ENCODE measurements around the gene RUNX3. TPM values are rescaled to one million over a fixed set of nuclear protein-coding genes. Genes with fewer than 3 reads are reported as not detected.

RUNX3 gene
- total RNA-seq, 1 donor from 2014 or later: 153 TPM

DNA sequence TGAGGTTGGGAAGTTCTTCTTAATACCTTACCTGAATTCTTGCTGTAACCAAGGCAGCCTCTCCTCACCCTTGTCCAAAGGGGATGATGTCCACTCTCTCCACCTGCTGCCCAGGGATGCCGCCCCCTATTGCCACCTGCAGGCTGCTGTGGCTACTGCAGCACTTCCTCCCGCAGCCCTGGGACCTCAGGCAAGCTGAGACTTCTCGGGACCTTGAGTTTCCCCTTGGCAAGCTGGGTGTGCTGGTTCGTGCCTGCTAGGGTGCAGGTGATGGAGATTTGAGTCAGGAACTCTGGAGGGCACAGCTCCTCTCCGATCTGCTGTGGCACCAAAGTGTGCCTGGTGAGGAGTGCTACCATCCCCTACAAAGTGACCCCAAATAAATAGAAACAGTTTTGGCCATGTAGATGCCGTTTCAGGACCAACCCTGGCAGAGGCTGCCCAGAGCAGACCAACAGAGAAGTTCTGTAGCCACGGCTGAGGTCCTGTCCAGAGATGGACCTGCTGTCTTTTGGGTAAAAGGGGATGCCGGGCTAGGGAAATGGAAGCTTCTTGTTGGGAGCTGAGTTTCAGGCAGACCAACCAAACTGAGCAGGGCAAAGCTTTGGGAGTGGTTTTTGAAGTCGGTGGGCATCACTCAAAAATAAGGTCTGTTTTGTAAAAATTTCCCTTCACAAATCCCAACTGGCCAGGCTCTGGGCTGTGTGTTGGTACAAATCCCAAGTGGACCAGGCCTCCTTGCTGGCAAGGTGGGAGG, 31.7 kb downstream of the RUNX3 start:
- Mint-ChIP-seq H3K27ac (peak overlapping the region; percentile 59), H3K4me1 (peaks cover 36% of the 10 kb centered on the region), H3K9me3 (no peaks in the 10 kb centered on the region), H3K4me3 (no peak overlapping the region), H3K27me3 (no peaks in the 10 kb centered on the region), H3K36me3 (ENCODE audit: low read depth) (peaks cover 39% of the 10 kb centered on the region)
- TF ChIP-seq, protein P1, sequence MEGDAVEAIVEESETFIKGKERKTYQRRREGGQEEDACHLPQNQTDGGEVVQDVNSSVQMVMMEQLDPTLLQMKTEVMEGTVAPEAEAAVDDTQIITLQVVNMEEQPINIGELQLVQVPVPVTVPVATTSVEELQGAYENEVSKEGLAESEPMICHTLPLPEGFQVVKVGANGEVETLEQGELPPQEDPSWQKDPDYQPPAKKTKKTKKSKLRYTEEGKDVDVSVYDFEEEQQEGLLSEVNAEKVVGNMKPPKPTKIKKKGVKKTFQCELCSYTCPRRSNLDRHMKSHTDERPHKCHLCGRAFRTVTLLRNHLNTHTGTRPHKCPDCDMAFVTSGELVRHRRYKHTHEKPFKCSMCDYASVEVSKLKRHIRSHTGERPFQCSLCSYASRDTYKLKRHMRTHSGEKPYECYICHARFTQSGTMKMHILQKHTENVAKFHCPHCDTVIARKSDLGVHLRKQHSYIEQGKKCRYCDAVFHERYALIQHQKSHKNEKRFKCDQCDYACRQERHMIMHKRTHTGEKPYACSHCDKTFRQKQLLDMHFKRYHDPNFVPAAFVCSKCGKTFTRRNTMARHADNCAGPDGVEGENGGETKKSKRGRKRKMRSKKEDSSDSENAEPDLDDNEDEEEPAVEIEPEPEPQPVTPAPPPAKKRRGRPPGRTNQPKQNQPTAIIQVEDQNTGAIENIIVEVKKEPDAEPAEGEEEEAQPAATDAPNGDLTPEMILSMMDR (IDR thresholded peaks at IDR 0.05): no peak
- intact Hi-C loops (cut with micrococcal nuclease): loop anchor here (1.0 to 2.0 kb wide), 2 partner anchors 30 to 50 kb away; no protein-coding TSS in a partner anchor
- ChIA-PET POLR2A (interaction anchor here (0.9 to 4.0 kb wide), 2 partner anchors 30 to 135 kb away, joined by 4 to 20 read pairs; partner anchors contain the start of gene RUNX3), CTCF (interaction anchor here (0.6 to 2.1 kb wide), 6 partner anchors 16 to 202 kb away, joined by 3 to 14 read pairs (median 4); no protein-coding TSS in a partner anchor)
- DNase-seq (peak; percentile 32), ATAC-seq (ENCODE audit: low read depth) (peak; percentile 76)

DNA sequence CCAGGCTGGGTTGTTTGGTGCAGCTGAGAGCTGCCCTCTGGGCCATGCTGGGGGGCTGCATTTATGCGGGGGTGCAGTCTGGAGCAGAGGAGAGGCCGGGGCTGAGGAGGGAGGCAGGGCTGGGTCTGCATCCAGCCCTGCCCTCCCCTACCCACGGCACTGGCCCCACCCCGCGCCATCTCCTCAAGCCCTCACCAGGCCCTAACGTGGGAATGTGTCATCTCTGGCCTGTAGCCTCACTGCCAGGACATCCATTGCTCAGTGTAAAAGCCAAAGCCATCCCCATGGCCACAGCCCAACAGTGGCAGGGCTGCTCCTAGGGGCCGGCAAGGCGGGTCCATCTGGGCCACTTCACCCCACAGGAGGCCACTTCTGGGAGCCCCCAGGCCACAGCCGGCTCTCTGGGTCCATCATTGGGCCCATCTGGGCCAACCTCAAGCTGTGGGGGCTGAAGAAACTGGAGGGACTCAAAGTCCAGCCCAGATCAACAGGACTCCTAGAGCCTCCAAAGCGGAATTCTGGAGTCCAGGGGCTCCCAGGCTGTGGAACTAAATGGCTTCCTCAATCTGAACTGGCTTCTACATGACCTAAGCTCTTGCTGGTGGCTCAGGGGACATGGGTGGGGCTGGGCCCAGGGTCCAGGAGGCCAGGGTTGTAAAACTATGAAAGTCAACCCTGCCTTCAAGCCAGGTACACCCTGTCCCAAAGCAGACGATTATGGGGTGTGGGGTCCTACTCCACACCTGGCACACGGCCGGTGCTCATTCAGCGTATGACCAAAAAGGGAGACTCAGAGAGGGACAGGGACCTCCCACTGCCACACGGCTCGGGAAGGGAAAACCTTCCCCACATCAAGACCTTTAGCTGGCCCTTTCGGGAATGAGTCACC, 32.6 kb downstream of the RUNX3 start:
- Mint-ChIP-seq H3K4me1 (peaks cover 36% of the 10 kb centered on the region), H3K36me3 (ENCODE audit: low read depth) (peaks cover 39% of the 10 kb centered on the region), H3K27me3 (no peaks in the 10 kb centered on the region), H3K9me3 (peaks cover 3% of the 10 kb centered on the region), H3K4me3 (no peak overlapping the region), H3K27ac (no peak overlapping the region)
- intact Hi-C loops (cut with micrococcal nuclease): loop anchor here (1.0 to 2.0 kb wide), 2 partner anchors 31 to 49 kb away; no protein-coding TSS in a partner anchor
- TF ChIP-seq, protein P1 (IDR thresholded peaks at IDR 0.05): no peak
- CTCF ChIA-PET: interaction anchor here (0.8 to 2.1 kb wide), 4 partner anchors 15 to 140 kb away, joined by 3 to 14 read pairs (median 6); no protein-coding TSS in a partner anchor
- ATAC-seq (ENCODE audit: low read depth) (peak; percentile 3), DNase-seq (no peak)
- POLR2A ChIA-PET: interaction anchor here (0.9 to 4.0 kb wide), 2 partner anchors 31 to 136 kb away, joined by 4 to 20 read pairs; partner anchors contain the start of gene RUNX3

DNA sequence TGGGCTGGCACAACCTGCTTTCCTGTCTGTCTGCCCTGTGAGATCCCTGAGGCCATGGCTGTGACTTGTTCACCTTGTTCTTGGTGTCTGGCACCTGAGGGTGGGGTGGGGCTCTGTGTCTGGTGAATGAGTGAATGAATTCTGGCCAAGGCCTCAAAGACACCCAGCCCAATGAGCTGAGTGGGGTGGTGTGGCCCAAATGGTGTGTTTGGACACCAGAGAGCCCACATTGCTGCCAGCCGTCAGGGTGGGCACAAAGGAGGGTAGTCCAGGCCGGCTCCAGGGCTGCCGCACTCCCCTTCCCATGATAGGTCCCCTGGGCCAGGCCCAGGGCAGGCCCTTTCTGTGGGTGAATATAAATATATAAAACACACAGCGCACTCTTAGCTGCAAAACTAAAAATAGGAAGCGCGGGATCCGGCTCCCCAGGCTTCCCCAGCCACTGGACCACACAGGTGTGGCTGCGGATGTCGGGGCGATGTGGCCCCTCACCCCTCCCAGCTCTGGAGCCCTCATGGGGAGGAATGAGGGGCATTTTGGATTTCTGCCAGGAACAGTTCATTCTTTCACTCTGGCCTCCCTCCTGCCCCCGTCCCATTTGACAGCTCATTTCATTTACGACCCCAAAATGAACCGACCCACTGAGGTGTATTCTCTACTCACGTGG, 33.3 kb downstream of the RUNX3 start:
- peaks cover 34% of the 10 kb centered on the region for H3K36me3 Mint-ChIP-seq (ENCODE audit: low read depth)
- DNase-seq (no peak), ATAC-seq (ENCODE audit: low read depth) (no peak)
- POLR2A ChIA-PET: interaction anchor here (0.8 to 4.0 kb wide), 2 partner anchors 26 to 32 kb away, joined by 3 to 20 read pairs; partner anchors contain the start of gene RUNX3
- H3K4me3 Mint-ChIP-seq: no peak overlapping the region
- H3K9me3 Mint-ChIP-seq: peaks cover 4% of the 10 kb centered on the region
- TF ChIP-seq, protein P1 (IDR thresholded peaks at IDR 0.05): no peak
- H3K27ac Mint-ChIP-seq: no peak overlapping the region
- intact Hi-C loops (cut with micrococcal nuclease): no loop called here
- CTCF ChIA-PET: no interaction called here
- peaks cover 36% of the 10 kb centered on the region for H3K4me1 Mint-ChIP-seq
- H3K27me3 Mint-ChIP-seq: no peaks in the 10 kb centered on the region

DNA sequence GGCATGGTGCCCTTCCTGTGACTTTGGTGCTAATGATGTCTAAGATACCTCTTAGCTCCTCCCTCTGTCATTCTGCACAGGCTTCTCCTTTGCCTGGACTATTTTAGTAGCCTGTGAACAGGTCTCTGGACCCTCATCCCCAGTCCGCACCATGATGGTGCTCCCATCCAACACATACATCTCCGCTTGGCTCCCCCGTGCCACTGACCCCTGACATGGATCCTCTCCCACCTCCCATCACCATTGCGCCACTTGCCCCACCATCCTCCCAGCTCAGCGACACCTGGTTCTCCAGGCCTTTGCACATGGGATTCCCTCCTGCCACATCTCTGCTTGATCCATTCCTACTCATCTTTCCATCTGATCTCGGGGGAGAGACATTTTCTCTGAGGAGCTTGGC, 33.9 kb downstream of the RUNX3 start:
- Mint-ChIP-seq H3K27ac (peak overlapping the region; percentile 1), H3K9me3 (peaks cover 4% of the 10 kb centered on the region), H3K4me3 (no peak overlapping the region), H3K27me3 (no peaks in the 10 kb centered on the region), H3K36me3 (ENCODE audit: low read depth) (peaks cover 28% of the 10 kb centered on the region), H3K4me1 (peaks cover 31% of the 10 kb centered on the region)
- ChIA-PET CTCF (no interaction called here), POLR2A (interaction anchor here (0.8 to 4.0 kb wide), 2 partner anchors 27 to 32 kb away, joined by 3 to 20 read pairs; partner anchors contain the start of gene RUNX3)
- TF ChIP-seq, protein P1 (IDR thresholded peaks at IDR 0.05): no peak
- intact Hi-C loops (cut with micrococcal nuclease): no loop called here
- DNase-seq: no peak
- ATAC-seq (ENCODE audit: low read depth): no peak

All from activated B cell treated with CpG ODN at 0.5 μM for 24 hours (primary cell).